Dendritic cell treated with granulocyte-macrophage colony-stimulating factor and Interleukin-4, amounts not matched to agents 40 ng/mL and 50 ng/mL, for 4 days (primary cell): ENCODE results near the gene ACE.
A peak's percentile ranks its signal among the peaks of the same experiment; 100 is the strongest.

Source experiments
- H3K27ac Mint-ChIP-seq: one replicate; pipeline ENCODE4 v1.8.0; 2022; ENCODE audit warnings: mild to moderate bottlenecking, mixed read lengths
- H3K27me3 Mint-ChIP-seq: one replicate; pipeline ENCODE4 v1.8.0; 2022; ENCODE audit warnings: mild to moderate bottlenecking, mixed read lengths
- H3K36me3 Mint-ChIP-seq: one replicate; pipeline ENCODE4 v1.8.0; 2022; ENCODE audit warnings: low read depth, mixed read lengths
- H3K4me1 Mint-ChIP-seq: one replicate; pipeline ENCODE4 v1.8.0; 2022; ENCODE audit warnings: low read depth, mixed read lengths
- H3K4me3 Mint-ChIP-seq: one replicate; pipeline ENCODE4 v1.8.0; 2022; ENCODE audit warnings: mild to moderate bottlenecking, moderate library complexity, mixed read lengths
- H3K9me3 Mint-ChIP-seq: one replicate; pipeline ENCODE4 v1.8.0; 2022; ENCODE audit warnings: mixed read lengths
- intact Hi-C: fragments of 100-400 bp; cut with micrococcal nuclease; formaldehyde crosslinking; loops from one replicate; pipeline ENCODE4 v1.15.0; 2022

Gene ACE

DNA sequence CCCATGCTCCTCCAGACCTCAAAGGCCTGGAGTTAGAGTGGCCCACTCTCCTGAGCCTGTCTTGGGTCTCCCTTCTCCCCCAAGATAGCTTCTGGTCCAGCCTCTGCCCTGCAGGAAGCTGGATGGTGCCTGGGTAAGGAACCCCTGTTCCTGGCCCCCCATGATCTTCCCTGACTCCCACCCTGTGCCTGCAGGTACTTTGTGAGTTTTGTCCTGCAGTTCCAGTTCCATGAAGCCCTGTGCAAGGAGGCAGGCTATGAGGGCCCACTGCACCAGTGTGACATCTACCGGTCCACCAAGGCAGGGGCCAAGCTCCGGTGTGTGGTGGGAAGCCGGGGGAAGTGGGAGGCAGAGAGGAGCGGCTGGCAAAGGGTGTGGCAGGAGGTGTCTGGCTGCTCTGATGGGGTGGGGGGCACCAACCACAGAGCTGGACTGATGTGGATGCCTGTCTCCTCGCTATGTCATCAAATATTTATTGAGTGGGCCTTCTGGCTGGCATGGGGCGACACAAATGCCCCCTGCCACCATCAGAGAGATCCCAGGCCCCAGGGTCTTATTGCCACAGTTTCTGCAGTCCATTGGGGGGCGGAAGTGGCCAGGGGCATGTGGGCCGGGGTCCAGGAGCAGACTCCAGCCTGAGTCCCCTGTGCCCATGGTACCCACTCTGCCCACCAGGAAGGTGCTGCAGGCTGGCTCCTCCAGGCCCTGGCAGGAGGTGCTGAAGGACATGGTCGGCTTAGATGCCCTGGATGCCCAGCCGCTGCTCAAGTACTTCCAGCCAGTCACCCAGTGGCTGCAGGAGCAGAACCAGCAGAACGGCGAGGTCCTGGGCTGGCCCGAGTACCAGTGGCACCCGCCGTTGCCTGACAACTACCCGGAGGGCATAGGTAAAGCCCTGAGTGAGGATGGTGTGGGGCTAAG, 7.1 kb downstream of the ACE start:
- H3K36me3 Mint-ChIP-seq, result peaks cover 100% of the 10 kb centered on the region
- no peaks in the 10 kb centered on the region for H3K9me3 Mint-ChIP-seq
- H3K4me3 Mint-ChIP-seq, result no peak overlapping the region
- intact Hi-C loops, result no loop called here
- peaks cover 6% of the 10 kb centered on the region for H3K27me3 Mint-ChIP-seq
- peaks cover 50% of the 10 kb centered on the region for H3K4me1 Mint-ChIP-seq
- peak overlapping the region; percentile 50 for H3K27ac Mint-ChIP-seq

- Mint-ChIP-seq H3K36me3 (peaks cover 100% of the 10 kb centered on the region), H3K4me3 (no peak overlapping the region), H3K27ac (no peak overlapping the region), H3K4me1 (peaks cover 27% of the 10 kb centered on the region), H3K27me3 (peaks cover 3% of the 10 kb centered on the region), H3K9me3 (no peaks in the 10 kb centered on the region)
- intact Hi-C loops, result no loop called here
These were observed 9.6 kb downstream of the ACE start for GRCh38 chr17:63486317-63487013.

DNA sequence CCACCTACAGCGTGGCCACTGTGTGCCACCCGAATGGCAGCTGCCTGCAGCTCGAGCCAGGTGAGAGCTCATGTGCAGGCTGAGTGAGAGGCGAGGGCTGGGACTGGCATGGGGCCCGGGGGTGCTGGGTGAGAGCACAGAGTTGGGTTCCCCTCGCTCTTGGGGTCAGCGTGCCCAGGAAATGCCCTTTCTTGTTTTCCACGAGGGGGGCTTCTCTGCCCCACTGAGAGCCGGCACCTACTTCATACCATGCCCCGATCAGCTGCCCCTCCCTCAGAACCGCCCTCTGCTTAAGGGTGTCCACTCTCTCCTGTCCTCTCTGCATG, 10.1 kb downstream of the ACE start:
- intact Hi-C loops, result no loop called here
- Mint-ChIP-seq H3K9me3 (no peaks in the 10 kb centered on the region), H3K4me3 (no peak overlapping the region), H3K4me1 (peaks cover 24% of the 10 kb centered on the region), H3K27ac (peak overlapping the region; percentile 33), H3K36me3 (peaks cover 100% of the 10 kb centered on the region), H3K27me3 (peaks cover 3% of the 10 kb centered on the region)

DNA sequence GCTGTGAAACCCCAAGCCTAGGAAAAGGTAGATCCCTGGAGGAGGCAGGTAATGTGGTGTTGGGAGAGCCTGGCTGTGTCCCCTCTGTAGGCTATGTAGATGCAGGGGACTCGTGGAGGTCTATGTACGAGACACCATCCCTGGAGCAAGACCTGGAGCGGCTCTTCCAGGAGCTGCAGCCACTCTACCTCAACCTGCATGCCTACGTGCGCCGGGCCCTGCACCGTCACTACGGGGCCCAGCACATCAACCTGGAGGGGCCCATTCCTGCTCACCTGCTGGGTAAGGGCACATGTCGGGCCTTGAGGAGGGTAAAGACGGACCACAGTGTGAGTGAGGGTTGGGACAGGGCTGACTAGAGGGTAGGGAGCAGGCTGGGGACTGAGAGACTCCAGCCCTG, 12.0 kb downstream of the ACE start:
- peaks cover 100% of the 10 kb centered on the region for H3K36me3 Mint-ChIP-seq
- intact Hi-C loops, result no loop called here
- peaks cover 3% of the 10 kb centered on the region for H3K27me3 Mint-ChIP-seq
- peak overlapping the region; percentile 6 for H3K27ac Mint-ChIP-seq
- no peaks in the 10 kb centered on the region for H3K9me3 Mint-ChIP-seq
- no peak overlapping the region for H3K4me3 Mint-ChIP-seq
- peaks cover 11% of the 10 kb centered on the region for H3K4me1 Mint-ChIP-seq

DNA sequence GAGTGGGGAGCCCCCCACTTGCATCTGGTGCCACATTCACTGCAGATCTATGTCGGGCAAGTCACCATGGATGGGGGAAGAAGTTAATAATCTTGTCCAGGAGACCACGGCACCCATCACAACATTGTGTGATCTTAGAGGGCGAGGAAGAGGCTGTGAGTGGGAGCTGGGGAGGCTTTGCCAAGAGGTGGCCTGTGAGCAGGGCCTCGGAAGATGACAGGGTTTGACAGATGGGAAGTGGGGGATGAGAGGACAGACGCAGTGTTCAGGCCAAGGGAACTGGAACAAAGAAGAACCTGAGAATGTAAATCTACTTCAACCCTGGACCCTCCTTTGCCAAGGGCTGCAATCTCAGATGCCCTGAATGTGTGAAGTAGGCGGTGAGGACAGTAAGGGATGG, 12.4 kb downstream of the ACE start:
- Mint-ChIP-seq H3K4me3 (no peak overlapping the region), H3K9me3 (no peaks in the 10 kb centered on the region), H3K36me3 (peaks cover 100% of the 10 kb centered on the region), H3K27ac (peak overlapping the region; percentile 6), H3K27me3 (peaks cover 3% of the 10 kb centered on the region), H3K4me1 (peaks cover 12% of the 10 kb centered on the region)
- intact Hi-C loops, result no loop called here

GRCh38 chr17:63490329-63490728, 13.5 kb downstream of the ACE start:
- Mint-ChIP-seq H3K4me3 (no peak overlapping the region), H3K27ac (no peak overlapping the region), H3K9me3 (no peaks in the 10 kb centered on the region), H3K27me3 (peaks cover 3% of the 10 kb centered on the region), H3K4me1 (peaks cover 13% of the 10 kb centered on the region), H3K36me3 (peaks cover 100% of the 10 kb centered on the region)
- intact Hi-C loops, result no loop called here

DNA sequence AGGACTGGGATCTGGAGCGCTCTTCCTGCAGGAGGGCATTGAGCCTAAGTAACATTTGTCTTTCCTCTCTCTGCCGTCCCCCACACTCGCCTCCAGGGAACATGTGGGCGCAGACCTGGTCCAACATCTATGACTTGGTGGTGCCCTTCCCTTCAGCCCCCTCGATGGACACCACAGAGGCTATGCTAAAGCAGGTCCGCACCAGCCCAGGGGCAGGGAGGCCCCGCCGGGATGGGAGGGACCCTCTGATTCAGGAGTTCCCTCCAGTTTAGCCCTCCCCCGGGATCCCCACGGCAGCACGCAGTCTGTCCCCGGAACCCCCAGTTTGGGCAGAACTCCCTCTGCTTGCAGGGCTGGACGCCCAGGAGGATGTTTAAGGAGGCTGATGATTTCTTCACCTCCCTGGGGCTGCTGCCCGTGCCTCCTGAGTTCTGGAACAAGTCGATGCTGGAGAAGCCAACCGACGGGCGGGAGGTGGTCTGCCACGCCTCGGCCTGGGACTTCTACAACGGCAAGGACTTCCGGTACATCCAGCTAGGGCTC, 14.1 kb downstream of the ACE start:
- intact Hi-C loops, result no loop called here
- H3K4me1 Mint-ChIP-seq, result peaks cover 13% of the 10 kb centered on the region

DNA sequence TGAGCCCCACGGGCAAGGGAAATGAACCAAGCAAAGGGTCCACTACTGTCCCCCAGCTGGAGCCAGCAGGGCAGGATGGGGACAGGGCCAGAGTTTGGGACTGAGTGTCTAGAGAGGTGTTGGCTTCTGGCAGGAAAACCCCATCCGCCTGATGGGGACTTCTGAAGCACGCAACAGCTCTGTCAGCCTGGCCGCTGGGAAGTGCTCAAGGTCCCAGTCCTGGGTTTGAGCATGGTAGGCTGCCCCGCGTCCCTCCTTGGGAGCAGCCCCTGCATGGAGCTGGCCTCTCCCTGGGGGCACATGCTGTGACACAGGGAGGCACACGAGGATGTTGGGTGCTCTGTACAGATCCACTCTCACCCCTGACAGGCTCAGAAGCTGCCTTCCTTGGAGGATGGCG, 14.6 kb downstream of the ACE start:
- intact Hi-C loops, result no loop called here
- no peak overlapping the region for H3K27ac Mint-ChIP-seq
- H3K27me3 Mint-ChIP-seq, result peaks cover 3% of the 10 kb centered on the region
- no peak overlapping the region for H3K4me3 Mint-ChIP-seq
- H3K9me3 Mint-ChIP-seq, result no peaks in the 10 kb centered on the region
- peaks cover 13% of the 10 kb centered on the region for H3K4me1 Mint-ChIP-seq
- H3K36me3 Mint-ChIP-seq, result peaks cover 100% of the 10 kb centered on the region

More for the DNA sequence above, 14.1 kb downstream of the ACE start:
- Mint-ChIP-seq H3K36me3 (peaks cover 100% of the 10 kb centered on the region), H3K27ac (no peak overlapping the region), H3K4me3 (no peak overlapping the region), H3K9me3 (no peaks in the 10 kb centered on the region), H3K27me3 (peaks cover 3% of the 10 kb centered on the region)

DNA sequence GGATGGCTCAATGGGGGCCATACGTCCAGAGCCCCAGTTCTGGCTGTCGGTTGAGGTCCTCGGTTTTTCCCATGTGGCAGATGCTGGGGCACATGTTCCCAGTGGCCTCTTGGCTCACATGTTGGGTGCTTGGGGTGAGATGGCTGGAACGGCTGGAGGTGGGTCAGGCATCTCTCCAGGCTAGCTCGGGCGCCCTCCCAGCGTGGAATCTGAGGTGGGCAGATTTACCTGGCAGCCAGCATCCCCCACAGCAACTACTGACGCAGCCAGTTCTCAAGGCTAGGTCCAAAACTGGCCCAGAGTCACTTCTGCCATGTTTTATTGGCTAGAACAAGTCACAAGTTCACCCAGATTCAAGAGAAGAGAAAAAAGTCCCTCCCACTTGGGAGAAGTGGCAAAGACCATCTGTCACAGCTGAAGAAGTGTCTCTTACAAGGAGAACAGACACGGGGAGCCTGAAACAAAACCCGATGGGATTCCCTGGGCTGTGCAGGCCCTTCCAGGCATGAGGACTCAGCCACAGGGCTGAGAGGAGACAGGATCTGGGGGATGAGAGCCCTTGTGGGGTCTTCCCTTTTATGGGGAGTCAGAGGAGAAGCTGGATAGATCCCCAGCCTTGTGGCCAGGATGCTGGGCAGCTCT, 15.2 kb downstream of the ACE start:
- intact Hi-C loops, result no loop called here
- Mint-ChIP-seq H3K27me3 (peaks cover 3% of the 10 kb centered on the region), H3K4me3 (no peak overlapping the region), H3K36me3 (peaks cover 100% of the 10 kb centered on the region), H3K4me1 (peaks cover 15% of the 10 kb centered on the region), H3K9me3 (no peaks in the 10 kb centered on the region), H3K27ac (peak overlapping the region; percentile 38)

GRCh38 chr17:63492940-63493339, 16.1 kb downstream of the ACE start:
- intact Hi-C loops, result no loop called here
- H3K27me3 Mint-ChIP-seq, result no peaks in the 10 kb centered on the region
- no peak overlapping the region for H3K4me3 Mint-ChIP-seq
- no peak overlapping the region for H3K27ac Mint-ChIP-seq
- H3K4me1 Mint-ChIP-seq, result peaks cover 18% of the 10 kb centered on the region
- H3K9me3 Mint-ChIP-seq, result no peaks in the 10 kb centered on the region
- peaks cover 100% of the 10 kb centered on the region for H3K36me3 Mint-ChIP-seq

GRCh38 chr17:63493411-63493810, 16.6 kb downstream of the ACE start:
- Mint-ChIP-seq H3K27ac (no peak overlapping the region), H3K27me3 (no peaks in the 10 kb centered on the region), H3K4me1 (peaks cover 23% of the 10 kb centered on the region), H3K36me3 (peaks cover 100% of the 10 kb centered on the region), H3K4me3 (no peak overlapping the region), H3K9me3 (no peaks in the 10 kb centered on the region)
- intact Hi-C loops, result no loop called here

DNA sequence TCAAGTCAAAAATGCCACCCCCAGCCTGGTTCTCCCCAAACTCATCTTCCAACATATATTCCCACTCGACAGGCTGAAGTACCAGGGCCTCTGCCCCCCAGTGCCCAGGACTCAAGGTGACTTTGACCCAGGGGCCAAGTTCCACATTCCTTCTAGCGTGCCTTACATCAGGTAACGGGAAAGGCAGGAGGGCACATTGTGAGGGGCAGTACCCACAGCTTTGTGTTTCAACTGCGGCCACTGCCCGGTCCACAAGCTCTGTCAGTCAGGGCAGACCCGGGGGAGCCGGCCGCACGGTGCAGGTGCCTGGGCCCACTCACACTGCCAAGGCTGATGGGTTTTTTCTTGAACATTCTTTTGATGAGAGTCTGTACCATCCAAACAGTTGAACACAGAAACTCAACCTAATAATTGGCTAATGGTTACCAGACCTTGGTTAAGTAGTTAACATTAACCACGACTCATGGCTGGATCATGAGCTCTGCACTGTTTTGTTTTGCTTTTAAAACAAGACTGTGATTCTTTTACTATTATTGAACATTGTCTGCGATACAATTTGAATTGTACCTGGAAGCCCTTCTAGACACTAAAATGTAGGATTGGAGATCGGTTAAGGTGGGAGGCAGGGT, 17.6 kb downstream of the ACE start:
- Mint-ChIP-seq H3K4me1 (peaks cover 33% of the 10 kb centered on the region), H3K9me3 (no peaks in the 10 kb centered on the region), H3K27me3 (no peaks in the 10 kb centered on the region), H3K36me3 (peaks cover 94% of the 10 kb centered on the region), H3K27ac (no peak overlapping the region), H3K4me3 (no peak overlapping the region)
- intact Hi-C loops, result no loop called here

DNA sequence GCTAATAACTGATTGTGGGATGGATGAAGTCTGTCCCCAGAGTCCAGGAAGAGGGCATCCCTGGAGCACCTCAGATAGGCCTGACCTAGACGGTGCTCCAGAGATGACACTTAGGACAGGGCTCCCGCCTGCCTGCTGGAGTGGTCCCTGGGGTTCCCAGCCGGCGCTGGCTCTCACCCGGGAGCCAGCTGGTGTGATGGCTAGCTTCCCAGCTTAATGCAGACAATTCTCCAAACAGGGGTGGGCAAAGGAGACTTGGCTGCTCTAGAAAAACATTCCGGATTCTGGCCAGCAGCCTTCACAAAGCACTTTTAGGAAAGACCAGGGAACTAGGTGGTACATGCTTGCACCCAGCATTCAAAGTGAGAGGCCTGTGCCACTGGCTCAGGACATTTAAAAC, 18.6 kb downstream of the ACE start:
- Mint-ChIP-seq H3K9me3 (no peaks in the 10 kb centered on the region), H3K4me3 (no peak overlapping the region), H3K27me3 (no peaks in the 10 kb centered on the region), H3K4me1 (peaks cover 40% of the 10 kb centered on the region), H3K36me3 (peaks cover 84% of the 10 kb centered on the region), H3K27ac (peak overlapping the region; percentile 16)
- intact Hi-C loops, result no loop called here
